HG02938 (cell line): ENCODE measurements around the gene SRXN1.
"Not testable (repeated sequence)": the region's sequence is repeated elsewhere in the genome, so short reads cannot be mapped to it uniquely, and the experiment has no call there.

Experiments
- ATAC-seq: cut with Tn5 transposase; IDR thresholded peaks from one replicate; pipeline ENCODE4 v1.9.1; 2021; ENCODE audit warnings: mild to moderate bottlenecking, moderate library complexity; ENCODE audit not compliant: unreplicated experiment

The SRXN1 gene

DNA sequence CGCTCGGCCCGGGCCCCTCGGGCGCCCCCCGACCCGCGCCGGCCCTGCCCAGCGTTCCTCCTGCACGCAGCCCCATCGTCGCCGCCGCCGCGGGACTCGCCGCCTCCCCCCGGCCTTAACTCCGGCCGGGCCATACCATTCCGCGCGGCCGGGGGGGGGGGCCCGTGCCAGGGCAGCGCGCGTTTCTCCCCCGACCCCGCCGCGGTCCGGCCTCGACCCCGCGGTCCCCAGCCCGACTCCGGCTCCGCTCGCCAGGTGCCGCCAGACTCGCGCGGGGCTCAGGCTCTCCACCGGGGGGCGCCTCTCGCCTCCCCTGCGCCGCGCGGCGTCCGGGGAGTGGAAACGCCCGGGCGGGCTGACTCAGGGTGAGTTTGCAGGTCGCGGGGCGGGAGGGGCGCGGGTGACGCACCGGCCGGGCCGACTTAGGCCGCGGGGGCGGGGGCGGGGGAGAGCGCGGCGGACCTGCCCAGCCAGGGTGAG is at the start of gene SRXN1:
Gene SRXN1 (minus strand): TSS at position 91 of the 480 bp plus-strand sequence. CDS start 15 bp downstream, at position 76.
- ATAC-seq = peak; percentile 51

DNA sequence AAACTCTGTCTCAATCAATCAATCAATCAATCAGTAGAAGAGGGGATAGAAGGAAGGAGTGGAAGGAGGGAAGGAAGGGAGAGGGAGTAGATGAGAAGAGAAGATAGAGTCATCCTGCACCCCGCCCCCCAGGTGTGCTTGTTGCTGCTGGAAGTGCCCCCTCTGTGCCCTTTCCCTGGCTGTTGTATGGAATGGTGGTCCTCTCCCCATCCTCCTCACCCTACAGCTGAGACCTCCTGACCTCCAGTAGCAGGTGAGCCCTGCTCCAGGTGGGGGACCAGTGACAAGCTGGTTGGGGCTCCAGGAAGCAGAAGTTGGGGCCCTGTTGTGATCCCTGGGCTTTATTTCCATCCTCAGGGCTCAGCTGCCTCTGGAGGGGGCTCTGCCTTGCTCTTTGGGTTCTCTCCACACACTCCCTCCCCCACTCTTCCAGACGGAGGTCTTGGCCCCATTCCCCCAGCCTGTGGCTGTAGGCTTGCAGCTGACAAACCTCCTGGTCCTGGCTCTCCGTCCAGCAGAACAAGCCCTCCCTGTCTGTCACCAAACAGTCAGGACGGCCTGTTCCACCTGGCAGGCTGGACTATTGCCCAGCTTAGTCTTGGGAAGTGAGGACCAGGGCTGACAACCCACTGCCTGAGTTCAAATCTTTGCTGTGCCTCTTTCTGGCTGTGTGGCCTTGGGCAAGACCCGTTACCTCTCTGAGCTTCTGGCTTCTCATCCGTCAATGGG is 48.6 kb upstream of the SRXN1 start:
- no peak for ATAC-seq

DNA sequence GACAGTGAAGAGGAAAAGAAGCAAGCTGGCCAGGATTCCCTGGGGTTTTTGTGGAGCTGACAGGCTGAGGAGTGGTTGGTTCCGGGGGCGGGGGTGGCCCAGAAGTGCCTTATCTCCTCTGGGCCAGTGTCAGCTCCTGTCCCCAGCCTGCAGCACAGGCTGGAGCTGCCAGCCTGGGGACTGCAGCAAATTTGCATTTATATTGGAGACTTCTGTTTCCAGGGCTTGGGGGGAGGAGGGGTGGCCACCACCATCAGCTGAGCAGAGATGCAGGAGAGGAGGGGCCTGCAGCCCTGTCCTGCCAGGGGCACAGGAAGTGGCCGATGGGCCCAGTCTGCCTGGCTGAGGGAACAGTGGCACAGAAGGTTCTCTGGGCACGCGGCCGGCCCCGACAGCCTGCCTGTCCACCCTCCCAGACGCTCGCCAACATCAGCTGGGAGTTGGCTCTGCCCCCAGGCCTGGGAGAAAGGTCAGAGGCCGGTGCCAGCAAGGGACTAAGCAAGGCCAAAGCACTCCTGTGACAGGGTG is 46.9 kb upstream of the SRXN1 start:
- no peak for ATAC-seq

DNA sequence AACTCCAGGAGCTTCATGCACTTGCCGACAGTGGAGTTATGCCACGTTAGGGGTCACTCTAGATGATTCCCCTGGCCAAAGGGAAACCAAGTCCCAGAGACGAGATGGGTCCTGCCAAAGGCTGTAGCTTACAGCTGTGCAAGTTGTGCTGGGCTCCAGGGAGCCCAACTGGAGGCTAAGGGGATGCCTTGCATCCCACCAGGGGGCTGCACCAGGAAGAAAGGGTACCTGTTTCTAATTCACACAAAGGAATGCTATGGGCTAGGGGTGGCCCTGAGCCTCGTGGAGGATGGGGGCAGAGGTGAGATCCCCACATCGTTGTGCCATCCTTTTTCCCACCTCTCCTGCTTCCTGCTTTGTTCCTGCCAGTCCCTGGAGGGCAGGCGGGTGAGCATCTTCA is 46.3 kb upstream of the SRXN1 start:
- ATAC-seq = no peak

DNA sequence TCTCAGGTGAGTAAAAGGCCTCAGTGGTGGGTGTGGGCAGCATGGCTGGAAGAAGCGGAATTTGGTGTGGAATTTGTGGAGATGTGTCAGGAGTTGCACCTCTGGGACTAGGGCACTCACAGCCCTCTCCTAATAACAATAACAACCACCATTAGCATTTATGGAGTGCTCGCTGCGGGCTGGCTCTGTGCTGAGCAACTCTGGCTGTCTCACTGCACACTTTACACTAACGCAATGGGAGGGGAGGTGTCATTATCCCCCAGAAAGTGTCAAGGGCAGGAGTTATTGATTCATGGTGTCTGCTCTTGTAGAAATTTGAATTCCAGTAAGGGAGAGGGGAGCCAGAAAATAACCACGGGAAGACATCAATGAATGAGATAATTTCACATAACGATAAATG is 45.3 kb upstream of the SRXN1 start:
- no peak for ATAC-seq

DNA sequence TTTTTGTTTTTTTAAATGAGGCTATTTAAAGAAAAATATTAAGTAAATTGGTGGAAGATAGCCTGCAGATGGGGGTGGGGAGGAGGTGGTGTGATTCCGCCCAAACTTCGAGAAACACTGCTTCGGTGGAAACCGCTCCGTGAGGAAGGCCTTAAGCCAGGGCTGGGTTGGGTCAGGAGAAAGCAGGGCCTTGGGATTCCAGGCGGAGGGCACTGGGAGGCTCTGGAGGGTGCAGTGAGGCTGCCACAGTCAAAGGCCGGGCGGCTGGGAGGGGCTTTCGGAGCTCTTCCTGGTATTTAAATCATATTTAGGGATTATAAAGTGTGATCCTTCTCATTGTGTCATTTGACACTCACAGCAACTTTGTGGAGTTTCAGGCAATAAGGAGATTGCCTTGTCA is 44.8 kb upstream of the SRXN1 start:
- no peak for ATAC-seq

DNA sequence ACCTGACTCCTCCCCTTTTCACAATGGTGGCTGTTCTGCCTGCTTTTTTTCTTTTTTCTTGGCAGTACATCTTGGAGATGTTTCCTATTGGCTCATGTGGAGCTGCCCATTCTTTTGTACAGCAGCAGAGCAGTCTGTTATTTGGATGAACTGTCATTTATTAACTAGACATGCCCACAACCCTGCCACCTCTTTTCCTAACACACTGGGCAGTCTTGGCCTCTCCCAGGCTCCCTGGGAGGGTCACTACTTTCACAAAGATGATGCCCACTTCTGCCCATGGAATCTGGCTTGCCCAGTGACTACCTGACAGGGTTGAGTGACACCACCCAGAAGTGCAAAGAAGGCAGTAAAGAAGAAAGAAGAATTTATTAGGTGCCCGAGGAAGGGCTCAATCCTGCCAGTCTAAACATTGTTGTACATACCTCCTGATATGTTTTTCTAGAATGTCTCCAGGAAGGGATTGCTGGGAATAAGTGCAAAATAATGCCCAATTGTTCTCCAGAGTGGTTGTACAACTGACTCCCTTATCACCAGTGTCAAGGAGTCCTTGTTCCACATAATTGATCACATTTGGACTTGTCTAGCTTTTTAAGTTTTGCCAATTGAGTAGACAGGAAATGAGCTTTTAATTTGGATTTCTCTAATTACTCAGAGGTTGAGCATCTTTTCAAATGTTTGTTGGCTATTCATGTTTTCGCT is 42.3 kb upstream of the SRXN1 start:
- ATAC-seq = no peak

DNA sequence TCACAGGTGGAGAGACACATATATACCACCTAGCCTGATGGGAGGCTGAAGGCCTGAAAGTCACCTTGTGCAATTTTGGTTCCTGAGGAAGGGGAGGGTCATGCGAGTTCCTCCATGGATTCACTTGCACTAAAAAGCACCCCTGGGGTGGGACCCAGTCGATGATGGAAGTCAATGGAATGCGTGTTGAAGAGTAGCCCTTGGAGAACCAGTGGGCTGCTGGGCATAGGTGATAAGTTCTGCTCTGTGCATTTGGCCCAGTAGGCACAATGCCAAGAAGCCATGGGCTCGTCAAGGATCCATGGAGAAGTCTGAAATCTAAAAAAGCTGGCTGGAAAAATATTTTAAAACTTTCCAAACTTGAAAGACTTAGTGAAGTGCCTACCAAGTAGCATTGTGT is 41.5 kb upstream of the SRXN1 start:
- no peak for ATAC-seq

DNA sequence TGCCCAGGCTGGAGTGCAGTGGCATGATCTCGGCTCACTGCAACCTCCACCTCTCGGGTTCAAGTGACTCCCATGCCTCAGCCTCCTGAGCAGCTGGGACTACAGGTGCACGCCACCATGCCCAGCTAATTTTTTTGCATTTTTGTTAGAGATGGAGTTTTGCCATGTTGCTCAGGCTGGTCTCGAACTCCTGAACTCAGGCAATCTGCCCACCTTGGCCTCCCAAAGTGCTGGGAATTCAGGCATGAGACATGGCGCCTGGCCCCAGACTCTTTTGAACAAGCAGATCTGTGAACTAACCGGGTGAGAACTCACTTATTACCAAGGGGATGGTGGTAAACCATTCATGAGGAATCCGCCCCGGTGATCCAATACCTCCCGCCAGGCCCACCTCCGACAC is 40.8 kb upstream of the SRXN1 start:
- ATAC-seq = not testable (repeated sequence)

DNA sequence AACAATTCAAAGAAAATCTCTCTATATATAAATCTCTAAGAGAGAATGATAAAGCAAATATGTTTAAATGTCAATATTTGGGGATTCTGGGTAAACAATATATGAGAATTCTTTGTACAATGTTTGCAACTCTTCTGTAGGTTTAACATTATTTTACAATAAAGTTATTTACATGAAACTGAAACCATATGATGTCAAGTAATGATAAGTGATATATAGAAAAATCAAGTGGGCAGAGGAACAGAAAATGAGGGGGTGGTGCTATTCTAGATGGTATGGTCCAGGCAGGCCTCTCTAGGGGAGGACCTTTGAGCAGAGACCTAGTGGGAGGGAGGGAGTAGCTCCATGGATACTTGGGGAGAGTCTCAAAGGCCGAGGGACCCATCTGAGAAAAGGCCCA is 39.0 kb upstream of the SRXN1 start:
- ATAC-seq = no peak

DNA sequence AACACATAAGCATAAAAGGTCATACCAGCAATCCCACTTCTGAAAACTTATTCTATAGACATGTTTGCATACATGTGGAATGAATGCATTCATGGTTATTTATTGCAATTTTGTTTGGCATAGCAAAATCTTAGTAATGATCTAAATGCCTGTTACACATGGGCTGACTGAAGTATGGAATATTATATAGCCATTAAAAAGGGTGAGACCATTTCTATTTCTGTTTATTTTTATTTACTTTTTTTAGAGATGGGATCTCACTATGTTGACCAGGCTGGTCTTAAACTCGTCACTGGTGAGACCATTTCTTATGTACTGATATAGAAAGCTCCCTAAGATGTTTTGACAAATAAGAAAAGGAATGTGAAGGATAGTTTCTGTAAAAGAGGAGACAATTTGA is 36.9 kb upstream of the SRXN1 start:
- no peak for ATAC-seq

DNA sequence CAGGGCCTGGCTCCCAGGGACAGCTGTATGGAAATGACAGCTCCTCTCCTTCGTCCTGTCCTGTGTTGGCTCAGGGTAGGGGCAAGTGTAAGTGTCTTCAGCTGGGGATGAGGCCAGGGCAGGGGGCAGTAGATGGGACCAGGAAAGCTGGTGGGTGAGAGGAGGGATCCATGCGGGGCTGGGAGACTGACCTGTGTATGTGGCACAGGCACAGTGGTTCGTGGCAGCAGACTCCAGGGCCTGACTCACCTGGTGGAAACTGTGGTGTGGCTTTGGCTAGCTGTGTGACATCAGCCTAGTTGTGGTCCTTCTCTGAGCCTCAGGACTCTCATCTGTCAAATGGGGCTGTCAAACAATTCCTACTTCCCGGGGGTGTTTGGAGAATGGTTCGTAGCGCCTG is 36.3 kb upstream of the SRXN1 start:
- no peak for ATAC-seq

DNA sequence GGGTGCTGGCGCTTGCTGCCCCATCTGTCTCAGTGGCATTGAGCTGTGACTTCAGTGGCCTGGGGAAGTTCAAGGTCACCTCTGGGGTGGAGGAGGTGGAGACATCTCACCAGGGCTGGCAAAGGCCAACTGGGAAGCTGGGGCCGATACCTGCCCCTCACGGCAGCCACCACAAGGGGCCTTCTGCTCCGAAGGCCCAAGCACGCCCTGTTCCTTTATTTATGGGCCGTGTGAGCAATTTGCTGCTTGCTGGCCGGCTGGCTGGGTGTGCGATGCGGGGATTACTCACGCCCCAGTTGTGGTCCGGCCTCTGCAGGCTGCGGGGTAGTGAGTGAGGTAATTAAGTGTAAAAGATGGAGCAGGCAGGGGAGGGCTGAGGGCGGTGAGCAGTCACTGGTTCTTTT is 35.8 kb upstream of the SRXN1 start:
- no peak for ATAC-seq

DNA sequence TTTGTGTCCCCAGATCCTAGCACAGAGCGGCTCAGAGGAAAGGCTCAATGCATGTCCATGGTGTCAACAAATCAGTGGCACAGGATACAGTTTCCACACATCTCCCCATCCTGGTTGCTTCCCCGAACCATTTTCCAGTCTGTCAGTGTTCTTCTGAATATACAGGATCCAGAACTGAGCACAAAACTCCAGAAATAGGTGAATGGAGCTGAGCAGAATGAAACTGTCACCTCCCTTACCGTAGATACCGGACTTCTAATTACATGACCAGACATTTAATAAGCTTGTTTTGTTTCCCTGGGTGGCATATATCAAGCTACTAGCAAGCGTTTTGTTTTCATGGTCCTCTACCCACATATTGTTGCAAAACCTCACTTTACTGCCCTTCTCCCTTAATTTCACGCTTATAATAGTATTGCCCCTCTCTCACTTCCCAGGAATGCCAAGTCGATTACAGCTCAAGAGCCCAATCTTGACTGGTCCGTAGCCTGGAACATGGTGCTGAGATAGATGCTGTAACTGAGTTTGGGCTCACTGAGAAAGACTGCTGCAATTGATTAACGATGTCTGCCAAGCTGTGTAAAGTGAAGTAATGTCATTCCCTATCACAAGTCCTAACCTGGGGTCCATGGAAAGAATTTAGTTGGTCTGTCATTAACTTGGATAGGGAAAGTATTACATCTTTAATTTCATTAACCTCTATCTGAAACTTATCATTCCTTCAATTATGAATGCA is 34.6 kb upstream of the SRXN1 start:
- no peak for ATAC-seq

DNA sequence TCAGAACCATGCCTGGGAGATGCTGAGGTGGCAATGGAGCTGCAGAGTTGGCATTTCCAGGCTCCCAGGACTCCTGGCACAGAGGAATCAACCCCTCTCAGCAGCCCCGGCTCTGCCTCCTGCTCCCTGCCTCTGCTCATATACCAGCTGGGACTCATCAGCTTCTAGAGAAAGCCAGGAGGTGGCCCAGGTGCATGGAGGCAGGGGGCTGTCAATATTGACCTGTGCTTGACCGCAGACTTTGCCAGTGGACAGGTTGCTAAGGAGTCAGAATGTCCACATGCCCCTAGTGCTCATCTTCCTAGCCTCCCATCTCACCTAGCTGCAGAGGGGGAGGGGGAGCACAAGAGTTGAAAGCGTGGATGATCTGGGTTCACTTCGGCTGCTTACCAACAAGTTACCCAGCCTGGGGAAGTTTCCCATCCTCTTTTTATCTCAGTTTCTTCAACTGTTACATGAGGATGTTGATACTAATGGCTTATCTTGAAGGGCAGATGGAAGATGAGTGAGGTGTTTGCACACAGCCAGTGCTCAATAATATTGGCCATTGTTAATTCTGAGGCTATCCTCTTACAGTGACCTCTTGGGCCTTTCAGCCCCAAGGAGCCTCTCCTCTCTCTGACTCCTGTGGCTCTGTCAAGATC is 31.8 kb upstream of the SRXN1 start:
- no peak for ATAC-seq

DNA sequence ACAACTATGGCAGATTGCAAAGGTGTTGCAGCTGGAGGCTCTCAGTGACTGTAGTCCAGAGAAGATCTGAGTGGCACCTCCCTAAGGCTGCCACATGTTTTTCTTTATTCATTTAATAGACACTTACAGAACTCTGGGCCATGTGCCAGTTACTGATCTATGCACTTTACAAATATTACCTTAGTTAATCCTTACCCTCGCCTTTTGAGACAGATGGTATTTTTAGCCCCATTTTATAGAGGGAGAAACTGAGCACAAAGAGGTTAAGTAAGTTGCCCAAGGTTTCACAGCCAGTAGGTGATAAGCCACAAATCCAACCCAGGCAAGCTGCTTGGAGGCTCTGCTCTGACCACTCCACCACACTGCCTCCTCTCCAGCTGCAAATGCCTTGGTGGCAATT is 29.1 kb upstream of the SRXN1 start:
- no peak for ATAC-seq

DNA sequence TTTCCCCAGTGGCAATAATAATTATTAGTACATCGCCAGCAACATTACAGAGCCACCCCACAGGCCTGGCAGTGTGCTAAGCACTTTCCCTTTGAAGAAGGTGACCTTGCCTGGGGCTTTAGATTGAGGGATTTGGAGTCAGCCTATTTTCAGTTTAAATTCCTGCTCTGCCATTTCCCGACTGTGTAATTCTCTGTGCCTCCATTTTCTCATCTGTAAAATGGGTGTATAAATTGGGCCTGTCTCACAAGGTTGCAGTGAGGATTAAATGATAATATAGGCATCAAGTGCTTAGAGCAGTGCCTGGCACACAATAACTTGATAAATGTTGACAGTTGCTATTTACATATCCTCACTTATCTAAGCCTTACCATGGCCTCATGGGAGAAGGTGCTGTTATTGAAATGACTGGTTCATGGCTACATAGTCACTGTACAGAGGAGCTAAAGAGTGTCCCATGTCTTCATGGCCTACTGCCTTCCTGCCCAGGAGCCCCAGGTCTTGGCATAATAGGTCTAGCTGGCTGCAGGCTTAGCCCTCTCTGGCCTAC is 27.7 kb upstream of the SRXN1 start:
- no peak for ATAC-seq

DNA sequence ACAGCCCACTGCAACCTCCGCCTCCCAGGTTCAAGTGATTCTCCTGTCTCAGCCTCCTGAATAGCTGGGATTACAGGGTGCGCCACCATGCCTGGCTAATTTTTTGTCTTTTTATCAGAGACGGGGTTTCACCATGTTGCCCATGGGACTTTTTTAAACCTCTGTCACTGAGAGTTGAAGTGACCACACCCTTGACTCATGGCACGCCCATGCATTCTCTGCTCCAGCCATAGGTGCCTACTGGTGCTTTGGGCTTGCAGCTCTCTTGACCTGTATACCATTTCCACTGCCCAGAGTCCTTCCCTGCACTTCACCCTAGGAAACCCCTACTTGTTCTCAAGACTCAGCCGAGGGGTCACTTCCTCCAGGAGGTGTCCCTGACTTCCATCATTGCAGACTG is 25.0 kb upstream of the SRXN1 start:
- no peak for ATAC-seq

DNA sequence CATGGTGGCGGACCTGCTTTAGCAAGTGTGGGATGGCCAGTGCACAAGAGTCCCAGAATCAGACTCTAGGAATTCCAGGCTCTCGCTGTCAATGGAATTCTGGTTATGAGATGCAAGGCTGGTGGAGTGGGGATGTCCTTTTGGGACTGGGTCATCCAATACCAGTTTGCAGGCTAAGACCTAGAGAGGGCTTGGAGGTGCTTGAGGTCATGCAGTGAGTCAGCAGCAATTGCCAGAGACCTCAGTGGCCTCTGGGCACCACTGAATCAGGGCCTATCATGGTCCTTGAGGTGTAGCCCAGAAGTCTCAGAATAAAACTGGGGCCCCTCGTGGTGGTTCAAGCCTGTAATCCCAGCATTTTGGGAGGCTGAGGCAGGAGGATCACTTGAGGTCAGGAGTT is 24.0 kb upstream of the SRXN1 start:
- no peak for ATAC-seq

DNA sequence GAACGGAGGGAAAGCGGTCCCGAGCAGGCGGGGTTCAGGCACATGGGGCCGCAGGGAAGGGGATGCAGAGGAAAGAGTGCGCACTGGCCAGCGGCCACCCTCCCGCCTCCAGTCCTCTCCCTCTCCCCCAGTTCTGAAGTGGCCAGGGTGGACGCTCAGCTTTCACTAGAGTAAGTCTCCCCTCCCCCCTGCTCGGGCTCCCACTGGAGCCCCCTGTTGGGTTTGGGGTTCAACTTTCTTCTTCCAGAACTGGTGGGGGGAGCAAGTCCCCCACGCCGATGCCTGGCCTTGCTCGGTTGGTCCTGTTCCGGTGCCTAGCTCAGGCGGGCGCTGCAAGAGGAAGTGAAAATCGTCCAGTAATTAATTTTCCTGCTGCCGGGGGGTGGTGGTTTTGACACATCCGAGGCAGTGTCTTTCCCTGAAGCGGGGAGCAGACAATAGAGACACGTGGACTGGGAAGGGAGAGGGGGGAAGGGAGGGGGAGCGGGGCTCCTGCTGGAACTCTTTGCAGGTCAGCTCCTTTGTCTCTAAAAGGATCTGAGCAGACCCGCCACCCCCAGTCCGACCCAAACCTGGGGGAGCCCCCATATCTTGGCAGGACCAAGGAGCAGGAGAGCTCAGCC is 23.4 kb upstream of the SRXN1 start:
- ATAC-seq = no peak
